ENCODE results near the gene ZNF625. TPM values are rescaled to one million over a fixed set of nuclear protein-coding genes. Genes with fewer than 3 reads are reported as not detected.
A peak's percentile ranks its signal among the peaks of the same experiment; 100 is the strongest.
"Not testable (repeated sequence)": the region's sequence is repeated elsewhere in the genome, so short reads cannot be mapped to it uniquely, and the experiment has no call there.

The ZNF625 gene
- total RNA-seq, 1 experiment from 2014 or later = not detected

DNA sequence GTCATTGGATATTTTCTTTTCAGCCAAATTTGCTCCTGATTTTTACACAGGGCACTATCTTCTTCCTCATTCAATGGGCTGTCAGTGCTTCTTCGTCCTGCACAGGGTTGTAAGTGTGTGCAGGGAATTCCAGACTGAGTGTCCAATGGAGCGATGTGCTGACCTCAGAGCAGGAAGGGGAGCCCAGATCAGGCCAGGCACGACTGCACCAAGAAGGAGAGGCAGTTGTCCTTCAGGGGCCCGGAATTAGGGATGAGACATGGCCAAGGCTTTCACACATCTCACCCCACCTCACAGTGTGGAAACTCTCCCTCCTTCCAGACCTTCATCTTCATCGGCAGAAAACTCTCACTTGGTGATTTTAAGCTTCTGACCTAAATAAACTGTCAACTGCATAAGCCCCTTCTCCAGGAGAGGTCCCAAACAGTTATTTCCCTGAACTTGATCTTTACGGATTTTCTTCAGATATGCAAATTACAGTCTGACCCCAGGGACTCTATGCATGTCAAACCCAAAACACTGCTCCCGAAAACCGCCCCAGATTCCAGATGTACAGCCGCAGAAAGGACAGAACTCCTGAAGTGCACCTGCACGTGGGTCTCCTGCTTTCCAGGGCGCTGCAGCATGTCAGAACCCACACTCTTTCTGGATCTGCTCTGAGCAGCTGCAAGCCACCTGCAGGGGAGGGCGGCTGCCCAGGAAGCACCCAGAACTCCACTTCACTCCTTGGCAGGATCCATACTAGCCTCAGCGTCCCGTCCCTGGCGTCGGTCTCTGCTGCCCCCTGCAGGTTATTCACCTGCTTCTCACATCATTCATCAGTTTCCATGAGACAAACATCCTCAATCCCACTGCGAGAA lies 15.8 kb downstream of the ZNF625 start:
- peak; percentile 60 for DNase-seq (ENCODE audit: low read depth)
- in situ Hi-C loops (cut with HindIII; ENCODE audit: low pct_unique_long_range_greater_than_20kb, low sequenced_read_pairs) = no loop called here

DNA sequence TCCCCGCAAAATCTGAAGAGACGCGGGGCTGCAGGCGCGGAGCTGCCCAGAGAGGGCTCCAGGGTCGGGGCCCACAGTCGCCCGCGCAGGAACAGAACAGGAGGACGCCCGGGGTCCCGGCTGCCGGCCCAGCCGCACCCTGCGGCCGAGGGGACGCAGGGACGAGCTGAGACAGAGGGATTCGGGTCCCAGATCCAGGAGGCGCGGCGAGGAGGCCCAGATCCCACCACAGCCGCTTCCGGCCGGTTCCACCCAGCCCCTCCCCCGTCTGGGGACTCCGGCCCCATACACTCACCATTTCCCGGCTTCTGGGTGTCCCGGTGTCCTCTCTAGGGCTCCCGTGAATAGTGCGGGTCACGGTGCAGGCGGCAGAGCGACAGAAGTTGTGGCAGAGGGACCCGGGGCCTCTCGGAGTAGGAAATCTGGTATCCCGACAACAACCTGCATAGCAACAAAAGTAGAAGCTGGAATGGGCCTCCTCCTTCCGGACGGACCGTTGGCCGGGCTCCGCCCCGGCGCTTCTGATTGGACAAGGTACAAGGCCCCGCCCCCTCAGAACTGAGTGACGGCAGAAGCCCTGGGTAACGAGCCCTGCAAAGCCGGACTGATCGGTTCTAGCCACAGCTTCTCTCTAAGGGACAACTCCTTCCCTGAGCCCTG lies 16.5 kb downstream of the ZNF625 start, which contains the start of gene ZNF20:
ZNF20 (minus strand) TSS at position 466 of the 660 bp plus-strand sequence; CDS start at position 298, 168 bp downstream.
- in situ Hi-C loops (cut with HindIII; ENCODE audit: low pct_unique_long_range_greater_than_20kb, low sequenced_read_pairs) = loop anchor here (10.0 kb wide), 1 partner anchor 45 kb away; no protein-coding TSS in a partner anchor
- peak; percentile 96 for DNase-seq (ENCODE audit: low read depth)

DNA sequence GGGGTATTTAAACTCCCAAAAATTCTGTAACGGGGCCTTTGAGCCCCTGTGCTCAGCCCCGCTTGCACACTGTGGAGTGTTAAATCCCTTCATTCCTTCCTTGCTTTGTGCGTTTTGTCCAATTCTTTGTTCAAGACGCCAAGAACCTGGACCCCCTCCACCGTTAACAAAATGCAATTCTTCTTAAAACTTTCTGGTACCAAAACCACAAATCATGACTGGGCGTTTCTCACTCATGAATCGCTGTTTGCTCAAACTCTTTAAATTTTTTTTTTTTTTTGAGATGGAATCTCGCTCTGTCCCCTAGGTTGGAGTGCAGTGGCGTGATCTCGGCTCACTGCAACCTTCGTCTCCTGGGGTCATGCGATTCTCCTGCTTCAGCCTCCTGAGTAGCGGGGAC lies 17.3 kb downstream of the ZNF625 start:
- in situ Hi-C loops (cut with HindIII; ENCODE audit: low pct_unique_long_range_greater_than_20kb, low sequenced_read_pairs) = loop anchor here (10.0 kb wide), 1 partner anchor 46 kb away; no protein-coding TSS in a partner anchor
- DNase-seq (ENCODE audit: low read depth) = peak; percentile 20

DNA sequence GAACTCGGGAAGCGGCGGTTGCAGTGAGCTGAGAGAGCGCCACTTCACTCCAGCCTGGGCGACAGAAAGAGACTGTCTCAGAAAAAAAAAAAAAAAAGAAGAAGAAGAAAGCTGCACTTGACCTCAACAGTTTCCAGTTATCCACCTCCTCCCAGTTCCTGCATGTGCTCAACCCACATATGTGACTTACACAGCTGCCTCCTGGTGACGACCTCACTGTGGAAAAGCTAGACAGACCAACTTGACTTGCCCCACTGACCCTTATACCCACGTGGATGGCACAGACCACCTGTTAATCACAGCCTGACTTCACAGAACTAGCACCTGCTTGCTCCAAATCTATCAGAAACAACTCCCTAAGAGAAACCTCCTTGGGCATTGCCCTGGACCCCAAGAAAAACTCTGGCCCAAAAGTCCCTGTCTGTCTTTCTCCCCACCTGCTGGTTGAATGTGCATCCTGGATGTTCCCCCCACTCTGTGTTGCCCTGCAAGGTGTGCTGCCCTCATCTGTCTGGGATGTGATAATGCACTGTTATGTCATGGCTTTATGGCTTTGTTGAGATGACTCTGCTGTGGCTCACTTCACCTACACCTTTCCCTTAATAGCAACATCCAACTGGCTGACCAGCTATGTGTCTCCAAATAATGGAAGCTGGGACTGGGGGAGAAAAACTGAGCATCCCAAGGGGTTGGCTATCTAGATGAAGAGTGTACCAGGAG lies 19.2 kb downstream of the ZNF625 start:
- in situ Hi-C loops (cut with HindIII; ENCODE audit: low pct_unique_long_range_greater_than_20kb, low sequenced_read_pairs) = loop anchor here (10.0 kb wide), 1 partner anchor 47 kb away; no protein-coding TSS in a partner anchor
- DNase-seq (ENCODE audit: low read depth) = no peak

DNA sequence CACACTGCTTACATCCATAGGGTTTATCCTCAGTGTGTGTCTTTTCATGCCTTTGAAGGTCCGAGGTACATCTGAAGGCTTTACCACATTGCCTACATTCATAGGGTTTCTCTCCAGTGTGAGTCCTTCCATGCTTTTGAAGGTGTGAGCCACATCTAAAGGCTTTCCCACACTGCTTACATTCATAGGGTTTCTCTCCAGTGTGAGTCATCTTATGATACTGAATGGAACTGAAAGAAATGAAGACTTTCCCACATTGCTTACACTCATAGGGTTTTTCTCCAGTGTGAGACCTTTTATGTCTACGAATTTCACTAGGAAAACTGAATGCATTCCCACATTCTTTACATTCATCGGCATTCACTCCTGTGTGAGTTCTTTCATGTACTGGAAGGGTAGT lies 23.5 kb downstream of the ZNF625 start:
- in situ Hi-C loops (cut with HindIII; ENCODE audit: low pct_unique_long_range_greater_than_20kb, low sequenced_read_pairs) = loop anchor here (10.0 kb wide), 1 partner anchor 52 kb away; no protein-coding TSS in a partner anchor
- DNase-seq (ENCODE audit: low read depth) = peak; percentile 43

DNA sequence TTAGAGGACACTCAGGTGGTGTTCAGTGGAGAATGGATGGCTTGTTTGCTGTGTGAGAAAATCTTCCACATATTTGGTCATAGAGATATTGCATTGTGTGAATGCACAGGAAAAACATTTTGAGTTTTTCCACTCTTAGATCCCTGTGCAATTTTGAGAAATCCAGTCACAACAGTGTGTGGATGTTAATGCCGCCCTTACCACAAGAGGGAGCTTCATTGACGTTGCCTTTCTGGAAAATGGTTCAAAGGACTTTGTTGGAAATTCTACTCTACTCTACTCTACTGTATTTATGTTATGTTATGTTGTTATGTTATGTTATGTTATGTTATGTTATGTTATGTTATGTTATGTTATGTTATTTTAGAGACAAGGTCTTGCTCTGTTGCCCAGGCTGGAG lies 29.8 kb downstream of the ZNF625 start:
- in situ Hi-C loops (cut with HindIII; ENCODE audit: low pct_unique_long_range_greater_than_20kb, low sequenced_read_pairs) = no loop called here
- no peak for DNase-seq (ENCODE audit: low read depth)

DNA sequence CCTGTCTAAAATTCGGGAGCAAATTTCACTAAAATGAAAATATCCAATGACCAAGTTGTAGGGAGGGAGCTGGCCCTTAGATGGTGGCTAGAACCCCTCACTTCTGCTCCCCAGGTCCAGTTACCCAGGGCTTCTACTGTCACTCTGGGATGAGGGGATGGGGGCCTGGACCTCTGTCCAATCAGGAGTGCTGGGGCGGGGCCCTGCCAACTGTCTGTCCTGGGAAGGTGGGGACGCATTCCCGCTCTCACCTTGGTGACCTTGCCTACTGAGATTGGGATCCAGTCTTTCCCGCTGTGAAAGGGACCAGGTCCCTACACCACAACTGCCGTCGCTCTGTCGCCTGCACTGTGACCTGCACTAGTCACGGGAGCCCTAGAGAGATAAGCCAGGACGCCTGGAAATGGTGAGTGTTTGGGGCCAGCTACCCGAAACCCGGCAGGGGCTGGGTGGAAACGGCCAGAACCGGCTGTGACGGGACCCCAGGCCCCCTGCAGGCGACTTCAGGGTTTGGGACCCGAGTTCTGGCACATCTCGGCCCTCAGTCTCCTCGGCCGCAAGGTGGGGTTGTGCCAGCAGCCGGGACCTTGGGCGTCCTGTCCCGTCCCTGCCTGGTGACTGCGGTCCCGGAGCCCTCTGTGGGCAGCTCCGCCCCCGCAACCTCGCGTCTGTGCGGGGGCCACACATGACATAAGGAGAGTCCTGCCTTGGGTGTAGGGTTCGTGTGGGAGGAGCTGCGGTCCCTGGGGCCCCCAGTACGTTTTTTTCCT lies 39.1 kb downstream of the ZNF625 start:
- in situ Hi-C loops (cut with HindIII; ENCODE audit: low pct_unique_long_range_greater_than_20kb, low sequenced_read_pairs) = no loop called here
- DNase-seq (ENCODE audit: low read depth) = no peak

DNA sequence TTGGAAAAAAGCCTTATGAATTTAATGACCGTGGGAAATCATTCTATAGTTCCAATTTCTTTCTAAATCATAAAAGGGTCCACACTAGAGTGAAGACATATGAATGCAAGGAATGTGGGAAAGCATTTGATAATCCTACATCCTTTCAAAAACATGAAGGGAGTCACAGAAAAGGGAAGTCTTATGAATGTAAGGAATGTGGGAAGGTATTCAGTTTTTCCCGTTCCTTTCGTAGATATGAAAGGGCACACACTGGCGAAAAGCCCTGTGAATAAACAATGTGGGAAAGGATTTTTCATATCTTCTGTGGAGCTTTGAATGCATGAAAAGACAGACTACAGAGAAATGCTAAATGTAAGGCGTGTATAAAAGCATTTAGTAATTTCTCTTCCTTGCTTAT lies 43.4 kb downstream of the ZNF625 start:
- DNase-seq (ENCODE audit: low read depth) = no peak
- in situ Hi-C loops (cut with HindIII; ENCODE audit: low pct_unique_long_range_greater_than_20kb, low sequenced_read_pairs) = no loop called here

DNA sequence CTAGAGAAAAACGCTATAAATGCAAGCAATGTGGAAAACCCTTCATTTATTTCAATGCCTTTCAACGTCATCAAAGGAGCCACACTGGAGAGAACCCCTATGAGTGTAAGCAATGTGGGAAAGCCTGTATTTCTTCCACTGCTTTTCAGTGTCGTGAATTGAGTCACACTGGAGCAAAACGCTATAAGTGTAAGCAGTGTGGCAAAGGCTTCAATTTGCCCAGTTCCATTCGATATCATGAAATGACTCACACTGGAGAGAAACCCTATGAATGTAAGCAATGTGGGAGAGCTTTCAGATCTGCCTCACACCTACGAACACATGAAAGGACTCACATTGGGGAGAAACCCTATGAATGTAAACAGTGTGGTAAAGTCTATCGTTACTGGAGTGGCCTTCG lies 43.8 kb downstream of the ZNF625 start:
- in situ Hi-C loops (cut with HindIII; ENCODE audit: low pct_unique_long_range_greater_than_20kb, low sequenced_read_pairs) = no loop called here
- DNase-seq (ENCODE audit: low read depth) = no peak

DNA sequence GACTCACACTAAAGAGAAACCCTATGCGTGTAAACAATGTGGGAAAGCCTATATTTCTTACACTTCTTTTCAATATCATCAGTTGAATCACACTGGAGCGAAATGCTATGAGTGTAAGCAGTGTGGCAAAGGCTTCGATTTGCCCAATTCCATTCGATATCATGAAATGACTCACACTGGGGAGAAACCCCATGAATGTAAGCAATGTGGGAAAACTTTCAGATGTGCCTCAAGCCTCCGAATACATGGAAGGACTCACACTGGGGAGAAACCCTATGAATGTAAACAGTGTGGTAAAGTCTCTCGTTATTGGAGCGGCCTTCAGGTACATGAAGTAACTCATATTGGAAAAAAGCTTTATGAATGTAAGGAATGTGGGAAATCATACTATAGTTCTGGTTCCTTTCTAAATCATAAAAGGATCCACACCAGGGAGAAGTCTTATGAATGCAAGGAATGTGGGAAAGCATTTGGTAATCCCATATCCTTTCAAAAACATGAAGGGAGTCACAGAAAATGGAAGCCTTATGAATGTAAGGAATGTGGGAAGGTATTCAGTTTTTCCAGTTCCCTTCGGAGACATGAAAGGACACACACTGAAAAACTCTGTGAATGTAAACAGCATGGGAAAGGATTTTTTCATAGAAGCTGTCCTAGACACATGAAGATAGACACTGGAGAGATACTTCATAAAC lies 44.4 kb downstream of the ZNF625 start:
- in situ Hi-C loops (cut with HindIII; ENCODE audit: low pct_unique_long_range_greater_than_20kb, low sequenced_read_pairs) = no loop called here
- no peak for DNase-seq (ENCODE audit: low read depth)

DNA sequence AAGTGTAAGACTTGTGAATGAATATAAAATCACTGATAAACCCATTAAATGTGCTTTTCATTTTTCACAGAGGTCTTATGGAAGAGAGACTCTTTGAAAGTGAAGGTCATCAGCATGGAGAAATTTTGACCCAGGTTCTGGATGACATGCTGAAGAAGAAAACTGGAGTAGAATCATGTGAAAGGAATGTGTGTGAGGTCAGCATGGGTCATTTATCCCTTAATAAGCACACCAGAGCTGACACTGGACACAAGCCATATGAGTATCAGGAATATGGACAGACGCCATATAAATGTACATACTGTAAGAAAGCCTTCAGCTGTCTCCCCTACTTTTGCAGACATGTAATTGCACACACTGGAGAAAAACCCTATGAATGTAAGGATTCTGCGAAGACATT lies 45.4 kb downstream of the ZNF625 start:
- DNase-seq (ENCODE audit: low read depth) = no peak
- in situ Hi-C loops (cut with HindIII; ENCODE audit: low pct_unique_long_range_greater_than_20kb, low sequenced_read_pairs) = no loop called here

DNA sequence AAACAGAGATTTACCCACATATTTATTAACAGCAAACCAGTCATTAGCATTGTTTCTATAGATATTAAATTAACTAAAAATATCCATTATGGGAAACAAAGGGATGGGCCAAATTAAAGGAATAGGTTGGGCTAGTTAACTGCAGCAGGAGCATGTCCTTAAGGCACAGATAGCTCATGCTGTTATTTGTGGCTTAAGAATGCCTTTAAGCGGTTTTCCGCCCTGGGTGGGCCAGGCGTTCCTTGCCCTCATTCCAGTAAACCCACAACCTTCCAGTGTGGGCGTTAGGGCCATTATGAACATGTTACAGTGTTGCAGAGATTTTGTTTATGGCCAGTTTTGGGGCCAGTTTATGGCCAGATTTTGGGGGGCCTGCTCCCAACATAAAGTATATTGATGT lies 52.6 kb downstream of the ZNF625 start:
- DNase-seq (ENCODE audit: low read depth); in situ Hi-C loops (cut with HindIII; ENCODE audit: low pct_unique_long_range_greater_than_20kb, low sequenced_read_pairs): not testable (repeated sequence)

DNA sequence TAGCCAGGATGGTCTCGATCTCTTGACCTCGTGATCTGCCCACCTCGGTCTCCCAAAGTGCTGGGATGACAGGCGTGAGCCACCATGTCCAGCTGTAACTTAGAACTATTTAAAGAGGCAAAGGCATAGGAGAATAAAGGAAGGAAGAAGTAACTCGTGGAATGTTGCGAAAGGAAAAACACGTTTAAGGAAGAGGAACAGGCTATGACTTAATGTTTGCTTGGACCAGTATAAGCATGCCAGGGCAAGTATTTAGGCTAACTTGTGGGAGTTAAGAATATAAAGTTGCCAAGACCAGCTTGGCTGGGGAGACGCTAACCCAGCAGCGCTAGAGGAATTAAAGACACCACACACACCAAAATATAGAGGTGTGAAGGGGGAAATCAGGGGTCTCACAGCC lies 58.5 kb downstream of the ZNF625 start:
- no peak for DNase-seq (ENCODE audit: low read depth)
- in situ Hi-C loops (cut with HindIII; ENCODE audit: low pct_unique_long_range_greater_than_20kb, low sequenced_read_pairs) = no loop called here

DNA sequence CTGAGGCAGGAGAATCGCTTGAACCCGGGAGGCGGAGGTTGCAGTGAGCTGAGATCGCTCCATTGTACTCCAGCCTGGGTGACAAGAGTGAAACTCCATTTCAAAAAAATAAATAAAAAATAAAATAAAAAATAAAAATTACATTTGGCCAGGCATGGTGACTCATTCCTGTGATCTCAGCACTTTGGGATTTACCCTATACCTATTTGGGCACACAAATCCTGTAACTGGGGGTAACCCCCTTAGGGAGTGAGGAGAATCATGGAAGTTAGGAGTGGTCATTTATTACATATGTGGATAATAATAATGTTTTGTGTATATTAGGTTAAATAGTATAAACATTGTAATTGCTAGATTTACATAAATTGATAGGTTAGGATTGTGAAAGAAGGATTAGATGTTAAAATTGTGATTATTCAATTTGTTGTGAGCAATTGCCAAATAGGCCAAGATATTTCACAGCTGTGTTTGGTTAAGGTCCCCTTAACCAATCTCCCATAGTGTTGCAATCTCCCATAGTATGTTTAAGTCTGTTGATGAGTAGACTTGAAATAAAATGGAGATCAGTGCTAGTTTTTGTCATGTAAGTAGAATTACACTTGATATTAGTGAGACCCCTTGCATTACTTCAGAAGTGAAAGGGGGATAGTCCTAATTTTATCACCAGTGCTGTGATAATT lies 61.3 kb downstream of the ZNF625 start:
- in situ Hi-C loops (cut with HindIII; ENCODE audit: low pct_unique_long_range_greater_than_20kb, low sequenced_read_pairs) = no loop called here
- DNase-seq (ENCODE audit: low read depth) = no peak

Data from Caki2 (cell line).